Erythroblast (primary cell): Measurements from ENCODE around the gene WSCD1.

Source experiments
- DNase-seq, 2 experiments: peaks; one replicate each; lab custom pipeline; 2025; lab: John Stamatoyannopoulos, UW
- GATA1 ChIP-seq: IDR thresholded peaks from 2 replicates; pipeline ENCODE4 v1.6.1; 2011; ENCODE audit warnings: low read depth, mild to moderate bottlenecking, control low read depth, low read length, moderate library complexity
- POLR2A ChIP-seq: IDR thresholded peaks from 2 replicates; pipeline ENCODE4 v1.6.1; 2011; ENCODE audit warnings: mild to moderate bottlenecking, low read length

WSCD1 gene

DNA sequence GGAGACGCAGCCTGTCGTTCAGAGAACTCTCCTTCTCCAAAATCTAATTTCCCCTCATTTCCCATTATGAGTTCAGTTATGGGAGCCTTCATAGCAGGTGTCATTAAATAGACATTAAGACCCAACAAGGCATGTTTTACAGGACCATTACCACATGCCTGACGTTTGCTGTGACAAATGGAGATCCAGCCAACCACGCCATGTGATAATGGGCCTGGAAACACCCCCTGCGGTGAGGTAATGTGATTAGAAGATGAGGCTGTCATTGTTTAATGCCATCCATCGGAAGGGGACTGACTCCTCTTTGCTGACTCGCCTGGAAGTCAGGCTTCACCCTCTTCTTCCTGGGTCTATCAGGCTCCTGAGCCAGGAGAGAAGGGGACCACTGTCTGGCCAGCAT, 76.9 kb downstream of the WSCD1 start:
- no peak for DNase-seq
- TF ChIP-seq GATA1 (no peak), POLR2A (no peak)

DNA sequence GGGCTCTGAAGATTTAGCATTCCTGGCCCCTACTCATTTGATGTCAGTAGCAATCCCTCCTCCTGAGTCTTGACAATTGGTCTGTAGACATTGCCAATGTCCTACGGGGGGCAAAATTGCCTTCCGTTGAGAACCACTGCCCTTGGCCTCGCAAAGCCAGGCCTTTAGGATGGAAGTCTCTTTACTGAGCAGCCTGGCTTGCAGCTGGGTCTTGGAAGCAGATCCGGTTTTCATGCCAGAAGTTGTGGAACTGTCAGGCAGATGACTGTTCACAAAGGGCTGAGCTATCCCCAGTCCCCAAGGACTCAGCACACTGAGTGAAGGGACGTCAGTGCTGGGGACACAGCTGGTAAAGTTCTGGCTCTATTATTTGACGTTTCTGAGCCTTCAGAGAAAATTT, 83.2 kb downstream of the WSCD1 start:
- TF ChIP-seq POLR2A (no peak), GATA1 (no peak)

DNA sequence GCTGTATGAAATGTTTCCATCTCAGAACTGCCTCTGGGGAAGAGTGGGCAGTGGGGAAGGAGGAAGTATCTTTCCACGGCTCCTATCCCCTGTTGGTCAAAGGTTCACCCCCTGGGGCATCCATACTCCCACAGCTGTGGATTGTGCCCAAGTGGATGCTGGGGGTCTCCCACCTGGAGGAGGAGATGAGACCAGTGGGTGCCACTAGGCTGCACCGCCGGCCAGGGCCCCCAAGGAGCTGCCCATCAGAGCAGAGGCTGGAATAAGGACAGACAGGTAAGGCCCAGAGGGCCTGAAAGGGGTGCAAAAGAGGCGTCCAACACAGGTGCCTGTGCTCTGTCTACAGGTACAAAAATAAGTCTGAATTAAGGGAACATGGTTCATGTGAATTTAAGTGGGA, 87.5 kb downstream of the WSCD1 start:
- DNase-seq, result no peak
- no peak for TF ChIP-seq POLR2A
- TF ChIP-seq GATA1, result no peak

More for the DNA sequence above, 83.2 kb downstream of the WSCD1 start:
- DNase-seq, result no peak

DNA sequence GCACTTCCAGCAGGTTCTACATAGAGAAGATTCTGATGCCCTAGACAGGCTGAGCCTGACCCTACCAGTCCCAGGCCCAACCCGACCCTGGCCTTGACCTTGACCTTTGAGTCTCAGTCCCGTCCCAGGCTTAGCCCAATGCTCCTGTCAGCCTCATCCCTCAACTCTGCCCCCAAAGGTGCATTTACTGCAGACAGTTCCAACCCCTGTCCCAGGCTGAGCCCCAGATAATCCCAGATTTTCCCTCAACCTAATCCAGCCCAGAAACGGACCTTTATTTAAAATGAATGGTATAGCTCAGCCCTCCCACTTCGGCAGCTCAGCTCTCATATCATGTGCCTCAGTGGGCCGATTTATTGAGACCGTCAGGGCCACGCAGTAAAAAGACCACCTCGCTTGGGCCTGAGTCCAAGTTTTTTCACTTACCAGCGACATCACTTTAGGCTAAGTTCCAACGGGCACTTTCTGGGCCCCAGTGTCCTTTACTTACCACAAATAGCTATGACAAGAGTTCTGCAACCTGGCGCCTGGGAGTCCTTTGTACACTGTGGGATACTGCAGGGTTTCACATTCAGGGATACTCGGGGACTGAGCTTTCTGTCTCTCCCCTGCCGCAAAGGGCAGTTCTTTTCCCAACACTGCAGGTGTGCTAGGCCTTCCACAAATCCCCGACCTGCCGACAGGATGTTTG, 89.5 kb downstream of the WSCD1 start:
- TF ChIP-seq POLR2A, result no peak

DNA sequence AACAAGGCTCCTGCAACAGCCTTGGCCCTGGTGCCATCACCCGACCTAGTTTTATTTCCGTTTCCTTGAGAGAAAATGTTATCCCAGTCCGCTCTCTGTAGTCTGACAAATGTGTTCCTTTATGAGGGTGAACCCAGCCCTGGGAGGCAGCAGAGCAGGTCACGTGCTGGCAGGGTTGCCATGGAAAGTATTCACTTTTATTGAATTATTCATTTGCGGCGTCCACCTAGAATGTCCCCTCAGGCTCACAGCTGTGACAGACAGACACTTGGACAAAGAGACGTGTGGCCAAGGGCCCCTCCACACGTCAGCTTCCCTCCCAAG, 90.0 kb downstream of the WSCD1 start:
- TF ChIP-seq GATA1 (no peak), POLR2A (no peak)

More for the DNA sequence above, 89.5 kb downstream of the WSCD1 start:
- DNase-seq, result no peak

DNA sequence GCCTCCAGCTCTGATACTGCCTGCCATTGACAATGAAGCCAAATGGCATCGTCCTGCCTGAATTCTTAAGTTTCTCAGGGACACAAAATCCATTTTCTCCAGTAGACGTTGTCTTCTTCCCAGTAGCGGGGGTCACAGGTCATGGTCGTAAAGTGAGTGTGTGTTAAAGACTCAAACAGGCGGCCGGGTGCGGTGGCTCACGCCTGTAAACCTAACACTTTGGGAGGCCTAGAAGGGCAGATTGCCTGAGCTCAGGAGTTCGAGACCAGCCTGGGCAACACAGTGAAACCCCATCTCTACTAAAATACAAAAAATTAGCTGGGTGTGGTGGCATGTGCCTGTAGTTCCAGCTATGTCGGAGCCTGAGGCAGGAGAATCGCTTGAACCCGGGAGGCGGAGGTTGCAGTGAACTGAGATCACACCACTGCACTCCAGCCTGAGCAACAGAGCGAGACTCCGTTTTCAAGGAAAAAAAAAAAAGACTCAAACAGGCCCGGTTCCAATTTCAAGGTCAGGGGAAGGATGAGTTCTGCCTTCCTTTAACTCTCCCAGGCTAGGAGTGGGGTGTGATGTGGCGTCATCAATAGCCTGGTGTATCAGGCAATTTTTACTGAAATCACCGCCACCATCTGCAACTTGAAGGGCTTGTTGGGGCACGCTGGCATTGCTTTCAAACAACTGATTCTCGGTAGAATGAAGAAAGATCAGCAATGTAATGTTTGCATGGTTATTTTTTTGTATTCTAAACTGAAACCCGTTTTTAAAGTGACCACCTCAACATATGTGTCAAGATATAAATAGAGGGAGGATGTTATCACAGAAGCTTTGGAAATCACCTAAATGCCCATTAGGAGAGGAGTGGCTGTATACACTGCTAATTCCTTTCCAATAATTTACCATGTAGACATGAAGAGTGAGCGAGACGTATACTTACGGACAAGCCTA, 91.0 kb downstream of the WSCD1 start:
- TF ChIP-seq GATA1 (no peak), POLR2A (no peak)
- no peak for DNase-seq

More for the DNA sequence above, 90.0 kb downstream of the WSCD1 start:
- no peak for DNase-seq

DNA sequence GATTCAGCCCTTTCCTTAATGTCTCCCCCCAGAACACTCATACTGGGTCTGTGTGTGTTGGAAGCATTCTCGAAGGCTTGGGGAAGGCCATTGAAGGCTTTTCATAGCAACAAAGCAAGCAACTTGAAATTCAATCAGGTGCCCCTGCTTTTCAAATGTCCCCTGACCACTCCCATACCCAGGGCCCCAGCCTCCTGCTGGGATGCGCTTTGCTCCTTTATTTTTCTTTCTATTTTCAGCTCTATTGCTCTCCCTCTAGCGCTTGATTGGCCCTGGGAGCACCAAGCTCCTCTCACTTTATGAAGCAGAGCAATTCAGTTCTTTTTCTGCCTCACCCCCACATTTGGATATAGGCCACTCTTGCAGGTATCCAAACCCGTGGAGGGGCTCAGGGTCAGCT, 92.0 kb downstream of the WSCD1 start:
- no peak for TF ChIP-seq POLR2A
- TF ChIP-seq GATA1, result no peak
- no peak for DNase-seq

DNA sequence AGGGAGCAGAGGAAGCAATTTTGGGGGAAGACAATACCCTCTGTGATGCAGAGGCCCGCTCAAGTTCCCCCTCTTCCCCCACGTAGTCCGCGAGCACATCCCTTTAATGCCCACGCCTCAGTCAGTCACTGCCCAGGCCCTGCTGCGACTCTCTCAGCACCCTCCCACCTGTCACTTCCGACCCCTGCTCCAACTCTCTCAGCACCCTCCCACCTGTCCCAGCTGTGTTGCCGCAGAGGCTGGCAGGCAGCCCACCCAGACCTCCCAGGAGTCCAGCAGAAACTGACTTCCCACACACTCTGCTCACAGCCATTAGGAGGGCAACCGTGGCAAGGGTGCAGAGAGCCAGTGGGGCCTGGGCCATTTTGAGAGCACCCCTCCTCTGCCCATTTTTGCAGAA, 92.7 kb downstream of the WSCD1 start:
- no peak for DNase-seq
- TF ChIP-seq GATA1 (no peak), POLR2A (no peak)

DNA sequence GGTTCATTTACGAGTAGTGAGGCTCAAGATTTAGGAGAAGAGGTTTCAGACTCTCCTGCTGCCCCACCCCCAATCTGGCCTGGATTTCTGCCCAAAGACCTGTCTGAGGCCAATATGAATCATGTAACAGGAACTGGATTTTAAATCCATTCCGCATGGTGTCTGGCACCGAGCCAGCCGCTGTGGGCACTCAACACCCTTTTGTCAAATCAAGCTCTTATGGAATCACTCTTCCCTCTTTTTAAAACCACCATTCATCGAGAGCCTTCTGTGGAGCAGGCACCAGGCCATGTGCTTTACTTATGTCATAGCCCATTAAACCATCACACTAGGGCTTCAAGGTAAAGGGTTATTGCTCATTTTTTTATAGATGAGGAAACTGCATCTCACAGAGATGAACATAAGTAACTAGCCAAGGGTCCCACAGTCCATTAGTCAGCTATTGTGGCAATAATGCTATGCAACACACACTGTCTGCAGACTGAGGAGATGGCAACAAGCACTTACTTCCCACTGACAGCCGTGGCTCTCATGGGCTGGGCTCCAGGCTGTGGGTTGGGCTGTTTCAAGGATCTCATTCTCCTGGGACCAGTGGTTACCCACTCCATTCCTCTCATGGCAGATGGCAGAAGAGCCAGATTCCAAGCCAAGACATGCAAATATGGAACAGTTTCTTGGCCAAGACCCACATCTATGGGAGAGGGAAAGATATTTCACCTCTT, 93.6 kb downstream of the WSCD1 start:
- TF ChIP-seq GATA1 (no peak), POLR2A (no peak)
- no peak for DNase-seq

DNA sequence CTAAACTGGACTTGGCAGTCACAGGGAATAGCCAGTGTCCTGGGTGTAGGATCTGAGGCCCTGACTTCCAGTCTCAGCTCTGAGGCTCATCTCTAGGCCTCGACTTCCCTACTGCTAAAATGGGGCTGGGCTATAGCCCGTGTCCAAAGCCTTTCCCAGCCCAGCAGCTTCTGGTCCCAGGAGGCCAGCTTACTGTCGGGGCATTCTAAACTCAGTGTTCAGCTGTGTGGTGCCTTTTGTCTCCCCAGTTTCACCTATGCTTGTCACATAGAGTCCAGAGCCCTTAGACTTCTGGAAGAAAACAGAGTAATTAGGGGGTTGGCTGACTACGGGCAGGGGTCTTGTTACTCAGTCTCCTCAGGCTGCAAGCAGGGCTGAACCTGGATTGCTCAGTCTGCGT, 94.8 kb downstream of the WSCD1 start:
- no peak for DNase-seq
- no peak for TF ChIP-seq GATA1
- TF ChIP-seq POLR2A, result no peak

DNA sequence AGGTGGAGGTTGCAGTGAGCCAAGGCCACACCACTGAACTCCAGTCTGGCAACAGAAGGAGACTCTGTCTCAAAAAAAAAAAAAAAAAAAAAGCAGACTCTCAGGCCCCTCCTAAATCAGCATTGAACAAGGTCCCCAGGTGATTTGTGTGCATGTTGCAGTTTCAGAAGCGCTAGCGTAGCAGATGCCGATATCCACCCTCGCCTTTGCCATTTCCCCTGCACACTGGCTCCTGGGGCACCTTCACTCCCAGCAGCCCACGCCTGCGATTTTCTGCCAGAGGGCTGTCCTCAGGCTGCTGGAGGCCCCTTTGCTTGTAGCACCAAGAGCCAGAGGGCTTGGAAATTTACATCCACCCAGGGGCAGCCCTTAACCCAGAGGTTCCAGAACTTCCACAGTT, 95.6 kb downstream of the WSCD1 start:
- TF ChIP-seq GATA1, result no peak
- TF ChIP-seq POLR2A, result no peak
- no peak for DNase-seq

DNA sequence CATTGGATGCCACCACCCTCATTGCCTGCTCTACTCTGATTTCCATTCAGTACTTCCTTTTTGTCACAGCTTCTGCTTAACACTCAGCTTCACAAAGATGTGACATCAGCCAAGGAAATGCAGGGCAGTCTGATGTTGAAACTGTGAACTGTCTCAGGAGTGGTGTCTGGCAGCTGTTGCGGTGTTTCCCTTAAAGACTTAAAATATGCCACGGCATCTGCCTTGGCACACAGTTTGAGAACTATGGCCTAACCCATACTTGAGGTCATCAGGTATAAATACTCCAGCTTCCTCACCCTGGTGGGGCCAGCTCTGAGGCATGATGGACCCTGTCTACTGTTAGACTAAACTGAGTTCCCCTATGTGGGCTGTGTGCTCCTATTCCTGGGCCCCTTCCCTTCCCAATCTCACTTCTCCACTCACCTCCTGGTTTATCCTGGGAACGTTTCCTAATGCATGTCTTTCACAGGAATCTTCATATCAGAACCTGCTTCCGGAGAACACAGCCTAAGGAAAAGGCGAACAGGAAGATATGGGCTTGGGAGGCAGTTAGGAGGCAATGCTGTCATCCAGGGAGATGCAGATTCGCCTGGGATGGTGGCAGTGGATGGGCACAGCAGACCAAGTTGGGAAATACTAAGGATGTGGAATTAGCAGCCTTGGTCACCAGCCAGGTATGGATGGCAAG, 96.5 kb downstream of the WSCD1 start:
- no peak for DNase-seq
- TF ChIP-seq POLR2A, result no peak

DNA sequence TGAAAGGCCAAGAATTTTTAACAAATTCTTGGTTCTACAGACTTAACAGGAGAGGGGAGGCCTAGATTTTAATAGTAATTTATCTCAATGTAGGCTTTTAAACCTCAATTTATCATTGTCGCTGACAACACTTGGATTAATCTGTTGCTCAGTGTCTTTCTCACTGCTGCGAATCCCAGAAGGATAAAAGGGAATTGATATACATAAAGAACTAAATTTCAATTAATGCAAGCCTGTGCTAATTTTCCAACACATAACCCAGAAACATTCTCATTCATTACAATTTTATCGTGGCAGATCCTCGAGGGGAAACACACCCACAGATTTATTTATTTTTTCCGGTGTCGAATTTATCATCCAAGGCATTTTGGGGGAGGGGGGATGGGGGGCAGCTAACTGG, 98.1 kb downstream of the WSCD1 start:
- DNase-seq, result no peak
- TF ChIP-seq POLR2A (no peak), GATA1 (no peak)
